GM19043 (cell line): Measurements from ENCODE around the gene DCTN5.

Experiments used
- ATAC-seq: cut with Tn5 transposase; IDR thresholded peaks from one replicate; pipeline ENCODE4 v1.9.1; 2021; ENCODE audit warnings: low read depth; ENCODE audit not compliant: unreplicated experiment

DCTN5 gene

DNA sequence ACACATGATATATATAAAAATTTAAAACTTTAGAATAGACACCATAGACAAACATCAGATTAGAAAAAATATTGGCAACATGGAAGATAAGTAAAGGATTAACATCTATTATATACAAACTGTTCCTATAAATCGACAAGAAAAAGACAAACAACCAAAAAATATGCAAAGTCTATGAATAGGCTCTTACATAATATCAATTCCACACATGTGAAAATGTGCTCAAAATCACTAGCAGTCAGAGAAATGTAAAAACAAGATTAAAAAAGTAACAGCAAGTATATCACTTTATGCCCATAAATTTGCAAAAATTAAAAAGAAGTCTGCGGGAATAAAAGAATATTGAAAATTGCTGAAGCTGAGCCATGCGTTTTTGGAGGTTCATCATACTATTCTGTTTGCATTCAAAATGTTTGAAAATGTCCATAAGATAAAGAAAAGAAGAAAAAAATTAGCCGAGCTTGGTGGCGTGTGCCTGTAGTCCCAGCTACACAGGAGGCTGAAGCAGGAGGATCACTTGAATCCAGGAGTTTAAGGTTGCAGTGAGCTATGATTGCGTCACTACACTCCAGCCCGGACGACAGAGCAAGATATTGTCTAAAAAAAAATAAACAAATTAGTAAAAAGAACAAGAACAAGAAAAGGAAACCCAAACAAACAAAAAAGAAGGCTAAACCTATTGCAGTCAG is 83.0 kb downstream of the DCTN5 start:
- ATAC-seq: no peak

- ATAC-seq: no peak
Observed at GRCh38 chr16:23724785-23725131, 83.5 kb downstream of the DCTN5 start.

GRCh38 chr16:23726710-23727109 is 85.4 kb downstream of the DCTN5 start:
- ATAC-seq: no peak
